Measurements from ENCODE around the gene ARHGEF2. TPM values are rescaled to one million over a fixed set of nuclear protein-coding genes. Genes with fewer than 3 reads are reported as not detected.

ARHGEF2 gene
- total and polyA plus RNA-seq, 9 of the 15 experiments (the other 6 are each of a cell fraction or from before 2014, with no cell fraction given) = 7.1 to 162 (median 62.2) TPM

GRCh38 chr1:155979597-155980343, 1.4 kb upstream of the ARHGEF2 start (continued):
- TF ChIP-seq, protein P1, sequence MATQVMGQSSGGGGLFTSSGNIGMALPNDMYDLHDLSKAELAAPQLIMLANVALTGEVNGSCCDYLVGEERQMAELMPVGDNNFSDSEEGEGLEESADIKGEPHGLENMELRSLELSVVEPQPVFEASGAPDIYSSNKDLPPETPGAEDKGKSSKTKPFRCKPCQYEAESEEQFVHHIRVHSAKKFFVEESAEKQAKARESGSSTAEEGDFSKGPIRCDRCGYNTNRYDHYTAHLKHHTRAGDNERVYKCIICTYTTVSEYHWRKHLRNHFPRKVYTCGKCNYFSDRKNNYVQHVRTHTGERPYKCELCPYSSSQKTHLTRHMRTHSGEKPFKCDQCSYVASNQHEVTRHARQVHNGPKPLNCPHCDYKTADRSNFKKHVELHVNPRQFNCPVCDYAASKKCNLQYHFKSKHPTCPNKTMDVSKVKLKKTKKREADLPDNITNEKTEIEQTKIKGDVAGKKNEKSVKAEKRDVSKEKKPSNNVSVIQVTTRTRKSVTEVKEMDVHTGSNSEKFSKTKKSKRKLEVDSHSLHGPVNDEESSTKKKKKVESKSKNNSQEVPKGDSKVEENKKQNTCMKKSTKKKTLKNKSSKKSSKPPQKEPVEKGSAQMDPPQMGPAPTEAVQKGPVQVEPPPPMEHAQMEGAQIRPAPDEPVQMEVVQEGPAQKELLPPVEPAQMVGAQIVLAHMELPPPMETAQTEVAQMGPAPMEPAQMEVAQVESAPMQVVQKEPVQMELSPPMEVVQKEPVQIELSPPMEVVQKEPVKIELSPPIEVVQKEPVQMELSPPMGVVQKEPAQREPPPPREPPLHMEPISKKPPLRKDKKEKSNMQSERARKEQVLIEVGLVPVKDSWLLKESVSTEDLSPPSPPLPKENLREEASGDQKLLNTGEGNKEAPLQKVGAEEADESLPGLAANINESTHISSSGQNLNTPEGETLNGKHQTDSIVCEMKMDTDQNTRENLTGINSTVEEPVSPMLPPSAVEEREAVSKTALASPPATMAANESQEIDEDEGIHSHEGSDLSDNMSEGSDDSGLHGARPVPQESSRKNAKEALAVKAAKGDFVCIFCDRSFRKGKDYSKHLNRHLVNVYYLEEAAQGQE (IDR thresholded peaks at IDR 0.05; ENCODE audit: borderline replicate concordance) = no peak
- TF ChIP-seq, protein P1 (CRISPR knock-in tag; IDR thresholded peaks at IDR 0.05; ENCODE audit: low read depth) = no peak
- TF ChIP-seq JUND (IDR thresholded peaks at IDR 0.05; ENCODE audit: borderline replicate concordance, low read depth, low read length) (peak; percentile 43; the same call in 1 of the 2 replicates), JUND (tag; IDR thresholded peaks at IDR 0.05; ENCODE audit: borderline replicate concordance, low read depth, low read length) (no peak; the same call in 2 of the 3 replicates), ESRRB (CRISPR knock-in tag; IDR thresholded peaks at IDR 0.05; ENCODE audit: borderline replicate concordance) (no peak), ZNF644 (tag; IDR thresholded peaks at IDR 0.05; ENCODE audit: low read depth) (no peak), PHB2 (IDR thresholded peaks at IDR 0.05; ENCODE audit: low read depth) (no peak), ZNF143 (CRISPR knock-in tag; IDR thresholded peaks at IDR 0.05) (0 out of 2 replicates have a peak, but pooled peaks have one; percentile 29), ARHGAP35 (IDR thresholded peaks at IDR 0.05; ENCODE audit: partially characterized antibody) (no peak), ZNF311 (CRISPR knock-in tag; IDR thresholded peaks at IDR 0.05) (no peak), ZFP30 (CRISPR knock-in tag; IDR thresholded peaks at IDR 0.05; ENCODE audit: borderline replicate concordance) (no peak), SIX5 (IDR thresholded peaks at IDR 0.05; ENCODE audit: borderline replicate concordance in 1 of 2, insufficient read depth in 1 of 2, low read depth in 1 of 2, low read length in 2 of 2) (no peak), POLR2G (IDR thresholded peaks at IDR 0.05; ENCODE audit: low read depth, low read length) (peak; percentile 43), ZNF354B (CRISPR knock-in tag; IDR thresholded peaks at IDR 0.05) (no peak), CBX1 (IDR thresholded peaks at IDR 0.05; ENCODE audit: low read depth) (no peak)

Measured in K562 (cell line).